ENCODE measurements around the gene ZNF668. TPM values are rescaled to one million over a fixed set of nuclear protein-coding genes. Genes with fewer than 3 reads are reported as not detected.

ZNF668 gene
- total and polyA plus RNA-seq, 2 of the 13 experiments (the other 11 are each of a cell fraction or from before 2014, with no cell fraction given): 3.8 to 9.8 TPM

DNA sequence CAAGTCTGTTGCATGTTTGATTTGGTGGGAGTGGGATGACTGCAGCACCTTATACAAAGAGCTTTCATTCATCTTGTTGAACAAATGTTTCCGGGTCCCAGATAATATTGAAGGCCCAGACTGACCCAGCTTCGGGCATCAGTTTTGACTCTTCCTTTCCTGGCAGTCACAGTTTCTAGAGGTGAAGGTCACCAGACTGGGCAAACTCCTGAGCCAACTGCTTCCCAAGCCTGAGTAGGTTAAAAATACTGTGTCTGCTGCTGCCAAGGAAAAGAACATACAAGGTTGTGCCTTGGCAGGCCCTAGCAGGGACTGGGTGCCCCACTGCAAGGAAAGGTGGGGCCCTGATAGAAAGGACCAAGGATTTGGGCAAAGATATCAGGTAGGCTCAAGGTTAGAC is 38.7 kb upstream of the ZNF668 start (continued):
- TF ChIP-seq, protein P1, sequence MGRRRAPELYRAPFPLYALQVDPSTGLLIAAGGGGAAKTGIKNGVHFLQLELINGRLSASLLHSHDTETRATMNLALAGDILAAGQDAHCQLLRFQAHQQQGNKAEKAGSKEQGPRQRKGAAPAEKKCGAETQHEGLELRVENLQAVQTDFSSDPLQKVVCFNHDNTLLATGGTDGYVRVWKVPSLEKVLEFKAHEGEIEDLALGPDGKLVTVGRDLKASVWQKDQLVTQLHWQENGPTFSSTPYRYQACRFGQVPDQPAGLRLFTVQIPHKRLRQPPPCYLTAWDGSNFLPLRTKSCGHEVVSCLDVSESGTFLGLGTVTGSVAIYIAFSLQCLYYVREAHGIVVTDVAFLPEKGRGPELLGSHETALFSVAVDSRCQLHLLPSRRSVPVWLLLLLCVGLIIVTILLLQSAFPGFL (CRISPR knock-in tag; IDR thresholded peaks at IDR 0.05): no peak

- intact Hi-C loops (cut with micrococcal nuclease; ENCODE audit: unreplicated experiment): no loop called here
- ATAC-seq (no peak), DNase-seq (ENCODE audit: low spot score) (no peak), FAIRE-seq (no peak)
- no peak overlapping the region for H3K4me3 ChIP-seq (replicated peaks in 1 of 3; ENCODE audit: insufficient read depth in 1 of 3, low read depth in 2 of 3, low read length in 3 of 3)
- peaks cover 12% of the 10 kb centered on the region for H3K79me2 ChIP-seq (ENCODE audit: insufficient read depth, low read length)
- H3K9ac ChIP-seq (ENCODE audit: insufficient read depth, low read depth, low read length): no peak overlapping the region
- H3K9me3 ChIP-seq (ENCODE audit: low read length): no peaks in the 10 kb centered on the region
- WGBS (ENCODE audit: low lambda C conversion rate): 96% methylated on average over 18 of the region's 23 CpGs
- no peak overlapping the region for H3K27ac ChIP-seq (ENCODE audit: extremely low read length, insufficient read depth, low read length)
- peaks cover 20 to 35% of the 10 kb centered on the region in 2 experiments for H3K36me3 ChIP-seq (replicated peaks in 1 of 2; ENCODE audit: control insufficient read depth in 1 of 2, insufficient read depth in 2 of 2, low read length in 2 of 2)
- H4K20me1 ChIP-seq (ENCODE audit: insufficient read depth, low read length): no peaks in the 10 kb centered on the region
- in situ Hi-C loops (cut with HindIII; ENCODE audit: extremely low pct_ligation_motif_present, low pct_unique_long_range_greater_than_20kb): no loop called here
- BruUV-seq (replicated peaks): no TSS peak
- H3K27me3 ChIP-seq (ENCODE audit: control insufficient read depth in 1 of 2, insufficient read depth in 2 of 2, low read length in 2 of 2): no peaks in the 10 kb centered on the region
- H3K4me2 ChIP-seq (ENCODE audit: low read depth, low read length): no peak overlapping the region
- no peak overlapping the region for H2AFZ ChIP-seq (ENCODE audit: low read length)
- peaks cover 51% of the 10 kb centered on the region for H3K4me1 ChIP-seq (ENCODE audit: insufficient read depth, low read length)
- POLR2A ChIA-PET: interaction anchor here (0.9 kb wide), 1 partner anchor 38 kb away, joined by 3 read pairs; the partner anchor contains the start of genes ZNF646 and ZNF668
- CTCF ChIA-PET (ENCODE audit: low intra/inter-chr PET ratio, low total read pairs): no interaction called here
- TF ChIP-seq EEA1 (CRISPR knock-in tag; IDR thresholded peaks at IDR 0.05; ENCODE audit: borderline replicate concordance) (0 out of 2 replicates have a peak, but pooled peaks have one; percentile 33), ZNF598 (CRISPR knock-in tag; IDR thresholded peaks at IDR 0.05; ENCODE audit: borderline replicate concordance) (no peak), AKAP8 (CRISPR knock-in tag; IDR thresholded peaks at IDR 0.05) (0 out of 2 replicates have a peak, but pooled peaks have one; percentile 27), ZSCAN9 (CRISPR knock-in tag; IDR thresholded peaks at IDR 0.05; ENCODE audit: borderline replicate concordance) (no peak), PAX8 (CRISPR knock-in tag; IDR thresholded peaks at IDR 0.05; ENCODE audit: borderline replicate concordance) (no peak), BCL6 (CRISPR knock-in tag; IDR thresholded peaks at IDR 0.05) (no peak), TAF1 (CRISPR knock-in tag; IDR thresholded peaks at IDR 0.05) (no peak), XBP1 (CRISPR knock-in tag; IDR thresholded peaks at IDR 0.05) (no peak), ZNF143 (CRISPR knock-in tag; IDR thresholded peaks at IDR 0.05) (no peak), ZFY (CRISPR knock-in tag; IDR thresholded peaks at IDR 0.05) (no peak), ZKSCAN8 (CRISPR knock-in tag; IDR thresholded peaks at IDR 0.05; ENCODE audit: borderline replicate concordance) (no peak), AGO2 (optimal IDR thresholded peaks at IDR 0.05; ENCODE audit: low read depth, low read length) (peak; percentile 79), ZNF337 (CRISPR knock-in tag; IDR thresholded peaks at IDR 0.05; ENCODE audit: borderline replicate concordance, low read depth) (no peak), RBFOX2 (IDR thresholded peaks at IDR 0.05; ENCODE audit: low read depth, low read length) (peak; percentile 62), CREM (IDR thresholded peaks at IDR 0.05) (no peak), CREM (CRISPR knock-in tag; IDR thresholded peaks at IDR 0.05) (no peak)
- TF ChIP-seq, protein P2, sequence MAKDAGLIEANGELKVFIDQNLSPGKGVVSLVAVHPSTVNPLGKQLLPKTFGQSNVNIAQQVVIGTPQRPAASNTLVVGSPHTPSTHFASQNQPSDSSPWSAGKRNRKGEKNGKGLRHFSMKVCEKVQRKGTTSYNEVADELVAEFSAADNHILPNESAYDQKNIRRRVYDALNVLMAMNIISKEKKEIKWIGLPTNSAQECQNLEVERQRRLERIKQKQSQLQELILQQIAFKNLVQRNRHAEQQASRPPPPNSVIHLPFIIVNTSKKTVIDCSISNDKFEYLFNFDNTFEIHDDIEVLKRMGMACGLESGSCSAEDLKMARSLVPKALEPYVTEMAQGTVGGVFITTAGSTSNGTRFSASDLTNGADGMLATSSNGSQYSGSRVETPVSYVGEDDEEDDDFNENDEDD (CRISPR knock-in tag; IDR thresholded peaks at IDR 0.05; ENCODE audit: borderline replicate concordance): no peak
These were observed 37.9 kb upstream of the ZNF668 start for GRCh38 chr16:31111881-31112466.

Data from HepG2 (cell line).